Mucosa of descending colon (tissue), 3 donors: Measurements from ENCODE around the gene KCNC3. TPM values are rescaled to one million over a fixed set of nuclear protein-coding genes. Genes with fewer than 3 reads are reported as not detected.

Experiments used
- ATAC-seq: fragments of 200-7000 bp; cut with Tn5 transposase; one replicate; pipeline ENCODE4 v1.9.1; 2020; ENCODE audit warnings: mild to moderate bottlenecking, moderate library complexity
- DNase-seq, 3 donors: peaks; one replicate each; pipeline ENCODE4 v3.0.0-alpha.2; 2020
- H3K36me3 ChIP-seq: fragments of 200-600 bp; one replicate; pipeline ENCODE4 v1.8.0; 2021; ENCODE audit warnings: low read depth, mild to moderate bottlenecking
- H3K4me1 ChIP-seq: fragments of 200-600 bp; one replicate; pipeline ENCODE4 v1.8.0; 2021; ENCODE audit warnings: low read depth, mild to moderate bottlenecking
- H3K4me3 ChIP-seq: fragments of 200-600 bp; one replicate; pipeline ENCODE4 v1.8.0; 2021; ENCODE audit warnings: mild to moderate bottlenecking
- H3K9me3 ChIP-seq: fragments of 200-600 bp; one replicate; pipeline ENCODE4 v1.8.0; 2021; ENCODE audit warnings: mild to moderate bottlenecking
- CTCF ChIP-seq: fragments of 200-600 bp; IDR thresholded peaks from one replicate; pipeline ENCODE4 v1.8.0; 2022; ENCODE audit warnings: antibody characterized with exemption, mild to moderate bottlenecking
- intact Hi-C, 2 donors: fragments of 100-400 bp; cut with DNase I in 1 of 2; cut with micrococcal nuclease in 1 of 2; formaldehyde crosslinking; loops; one replicate each; pipeline versions ENCODE4 v1.11.0 to v1.11.1; 2022; cut with DNase I, micrococcal nuclease
- total RNA-seq, 3 donors: library from RNA; stranded (reverse); fragmentation: NEBNext Ultra II Directional in 2 of 3; extraction: Animal tissue kit (Norgen Biotek cat#: 25700) in 2 of 3; gene quantifications; one replicate each; pipeline versions ENCODE4 v1.2.1 to v1.2.4, GENCODE V29; 2021 to 2023
- donor health status: DM: no; HTN: no; CAD: no; lungs with moderate emphysema.
- donor health status: DM: no; HTN: no; CAD: no.
- donor health status: DM: no; HTN: yes; CAD: no.

The KCNC3 gene
- total RNA-seq, 3 donors from 2014 or later: 0.49 to 1.5 (median 1.1) TPM

- intact Hi-C loops: no loop called here
- Histone ChIP-seq H3K36me3 (no peaks in the 10 kb centered on the region), H3K4me3 (no peak overlapping the region), H3K4me1 (no peaks in the 10 kb centered on the region), H3K9me3 (no peaks in the 10 kb centered on the region)
- ATAC-seq (no peak), DNase-seq (no peak)
- no peak for TF ChIP-seq CTCF
These were observed 29.1 kb downstream of the KCNC3 start for GRCh38 chr19:50300051-50300450.

GRCh38 chr19:50293263-50294004 lies 35.7 kb downstream of the KCNC3 start:
- no peak overlapping the region for H3K4me3 ChIP-seq
- no peaks in the 10 kb centered on the region for H3K4me1 ChIP-seq
- no peaks in the 10 kb centered on the region for H3K9me3 ChIP-seq
- no peak for DNase-seq
- intact Hi-C loops: no loop called here
- no peak for ATAC-seq
- no peak for TF ChIP-seq CTCF
- peaks cover 9% of the 10 kb centered on the region for H3K36me3 ChIP-seq

- no peak for TF ChIP-seq CTCF
- no peak overlapping the region for H3K4me3 ChIP-seq
- DNase-seq: no peak
- intact Hi-C loops: no loop called here
- H3K9me3 ChIP-seq: no peaks in the 10 kb centered on the region
- peaks cover 13% of the 10 kb centered on the region for H3K36me3 ChIP-seq
- H3K4me1 ChIP-seq: no peaks in the 10 kb centered on the region
- no peak for ATAC-seq
These were observed 36.9 kb downstream of the KCNC3 start for GRCh38 chr19:50292216-50292827.

- intact Hi-C loops: no loop called here
- ATAC-seq (no peak), DNase-seq (no peak)
- no peak for TF ChIP-seq CTCF
- Histone ChIP-seq H3K4me3 (no peak overlapping the region), H3K4me1 (no peaks in the 10 kb centered on the region), H3K36me3 (peaks cover 21% of the 10 kb centered on the region), H3K9me3 (no peaks in the 10 kb centered on the region)
These were observed 38.4 kb downstream of the KCNC3 start for GRCh38 chr19:50290775-50291174.

- no peak for ATAC-seq
- Histone ChIP-seq H3K4me1 (no peaks in the 10 kb centered on the region), H3K4me3 (no peak overlapping the region), H3K9me3 (no peaks in the 10 kb centered on the region), H3K36me3 (peaks cover 21% of the 10 kb centered on the region)
- intact Hi-C loops: no loop called here
- DNase-seq: no peak
- no peak for TF ChIP-seq CTCF
These were observed 39.2 kb downstream of the KCNC3 start for GRCh38 chr19:50290011-50290410.
